Breast epithelium (tissue), 3 donors: Measurements from ENCODE around the gene MMP26.

ENCODE experiments used
- POLR2A ChIP-seq: fragments of 450-650 bp; IDR thresholded peaks from one replicate; pipeline ENCODE4 v1.6.1; 2016; ENCODE audit warnings: antibody characterized with exemption, mild to moderate bottlenecking, moderate library complexity
- TF ChIP-seq, protein P1 (sequence below), 3 donors: fragments of 450-650 bp; IDR thresholded peaks; one replicate each; pipeline ENCODE4 v1.5.1; 2016 to 2017; ENCODE audit warnings: antibody characterized with exemption in 3 of 3, mild to moderate bottlenecking in 3 of 3, moderate library complexity in 3 of 3

GRCh38 chr11:4677948-4678347 is 26.6 kb upstream of the MMP26 start:
- TF ChIP-seq, protein P1, sequence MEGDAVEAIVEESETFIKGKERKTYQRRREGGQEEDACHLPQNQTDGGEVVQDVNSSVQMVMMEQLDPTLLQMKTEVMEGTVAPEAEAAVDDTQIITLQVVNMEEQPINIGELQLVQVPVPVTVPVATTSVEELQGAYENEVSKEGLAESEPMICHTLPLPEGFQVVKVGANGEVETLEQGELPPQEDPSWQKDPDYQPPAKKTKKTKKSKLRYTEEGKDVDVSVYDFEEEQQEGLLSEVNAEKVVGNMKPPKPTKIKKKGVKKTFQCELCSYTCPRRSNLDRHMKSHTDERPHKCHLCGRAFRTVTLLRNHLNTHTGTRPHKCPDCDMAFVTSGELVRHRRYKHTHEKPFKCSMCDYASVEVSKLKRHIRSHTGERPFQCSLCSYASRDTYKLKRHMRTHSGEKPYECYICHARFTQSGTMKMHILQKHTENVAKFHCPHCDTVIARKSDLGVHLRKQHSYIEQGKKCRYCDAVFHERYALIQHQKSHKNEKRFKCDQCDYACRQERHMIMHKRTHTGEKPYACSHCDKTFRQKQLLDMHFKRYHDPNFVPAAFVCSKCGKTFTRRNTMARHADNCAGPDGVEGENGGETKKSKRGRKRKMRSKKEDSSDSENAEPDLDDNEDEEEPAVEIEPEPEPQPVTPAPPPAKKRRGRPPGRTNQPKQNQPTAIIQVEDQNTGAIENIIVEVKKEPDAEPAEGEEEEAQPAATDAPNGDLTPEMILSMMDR (IDR thresholded peaks at IDR 0.05) = no peak
- no peak for TF ChIP-seq POLR2A
